Astrocyte of the cerebellum (primary cell): Measurements from ENCODE around the gene TEDC2.

ENCODE experiments used
- DNase-seq: peaks from one replicate; pipeline ENCODE4 v3.0.0-alpha.2; 2011; ENCODE audit warnings: low read depth
- H3K4me3 ChIP-seq: 2 replicates; pipeline ENCODE4 v1.5.1; 2011; ENCODE audit warnings: mild to moderate bottlenecking, low read depth, low read length, moderate library complexity
- CTCF ChIP-seq: IDR thresholded peaks from 2 replicates; pipeline ENCODE4 v1.5.1; 2012; ENCODE audit warnings: low read length, low read depth, moderate library complexity, mild to moderate bottlenecking; ENCODE audit errors: missing control alignments
- in situ Hi-C: cut with HindIII; loops from 2 replicates; pipeline ENCODE4 v1.10.0; 2017; ENCODE audit warnings: low sequenced_read_pairs

Gene TEDC2

DNA sequence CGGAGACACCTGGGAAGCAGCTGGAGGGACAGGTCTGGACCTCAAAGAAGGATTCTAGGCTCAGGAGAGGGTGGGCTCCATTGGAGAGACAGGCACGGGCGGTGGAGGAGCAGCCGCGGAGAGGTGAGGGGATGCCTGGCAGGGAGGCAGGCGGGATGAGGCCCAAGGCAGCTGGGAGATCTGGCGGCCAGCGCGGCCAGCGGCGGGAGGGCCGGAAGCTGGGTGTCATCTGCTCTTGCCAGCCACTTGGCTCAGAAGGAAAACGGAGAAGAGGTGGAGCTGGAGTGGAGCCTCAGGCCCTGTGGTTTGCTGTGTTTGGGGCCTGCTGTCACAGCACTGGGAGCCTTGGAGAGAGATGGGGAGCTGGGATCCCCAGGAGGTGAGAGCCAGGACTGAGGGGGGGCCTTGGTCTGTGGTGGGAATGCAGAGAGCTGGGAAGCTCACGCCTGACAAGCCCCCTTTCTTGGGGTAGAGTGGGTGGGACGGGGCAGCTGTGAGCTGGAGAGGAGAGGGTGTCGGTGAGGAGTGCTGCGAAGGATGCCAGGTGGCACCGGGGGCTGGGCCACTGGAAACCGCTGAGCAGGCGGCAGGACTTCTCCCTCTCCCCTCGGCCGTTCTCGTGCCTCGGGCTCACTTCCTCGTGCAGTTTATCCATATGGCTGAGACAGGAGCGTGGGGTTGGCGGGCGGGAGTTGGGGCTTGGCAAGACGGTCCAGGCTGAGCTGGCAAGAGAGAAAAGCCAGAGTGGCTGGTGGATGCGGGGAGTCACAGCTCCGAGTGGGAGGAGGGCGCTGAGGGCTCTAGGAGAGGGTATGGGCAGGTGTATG lies 23.0 kb downstream of the TEDC2 start:
- no peak for TF ChIP-seq CTCF
- in situ Hi-C loops, result no loop called here
- H3K4me3 ChIP-seq, result no peak overlapping the region
- DNase-seq, result no peak

DNA sequence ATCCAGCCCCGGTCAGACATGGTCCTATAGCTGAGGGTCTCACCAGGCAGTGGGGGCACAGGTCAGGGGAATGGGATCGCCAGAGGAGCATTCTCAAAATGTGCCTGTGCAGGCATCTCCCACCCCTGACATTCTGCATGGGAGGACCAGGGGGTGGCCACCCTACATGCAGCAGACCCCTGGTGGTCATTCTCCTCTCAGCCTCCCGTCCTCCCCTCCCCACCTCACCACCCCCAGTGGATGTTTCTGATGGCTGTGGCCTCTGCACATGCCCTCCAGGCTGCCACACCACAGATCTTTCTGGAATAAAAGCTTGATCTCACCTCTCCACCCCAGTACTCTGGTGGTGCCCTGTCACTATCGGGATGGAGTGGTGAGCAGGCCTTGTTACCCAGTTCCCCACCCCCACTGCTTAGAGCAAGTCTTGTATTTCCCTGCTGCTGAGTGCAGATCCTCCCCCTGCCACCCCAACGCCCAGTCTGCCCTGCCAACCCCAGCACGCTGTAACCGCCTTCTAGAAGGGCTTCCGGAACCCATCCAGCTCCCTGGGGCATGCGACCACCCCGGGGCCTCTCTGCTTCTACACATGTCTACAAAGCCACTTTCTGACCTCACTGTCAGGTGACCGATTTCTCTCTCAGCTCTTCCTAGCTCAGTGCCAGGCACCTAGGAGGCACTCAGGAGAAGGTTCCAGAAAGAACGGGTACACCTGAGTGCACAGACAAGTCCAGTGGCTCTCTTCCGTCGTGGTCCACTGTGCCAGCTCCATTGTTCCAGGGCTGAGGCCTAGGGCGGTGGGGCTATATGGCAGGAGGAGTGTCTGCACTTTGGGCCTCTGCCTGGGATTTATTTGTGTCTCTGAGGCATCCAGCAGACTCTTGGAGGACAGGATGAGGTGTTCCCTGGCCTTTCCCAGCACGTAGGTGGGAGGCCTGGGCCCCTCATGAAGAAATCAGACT lies 24.3 kb downstream of the TEDC2 start:
- no peak for TF ChIP-seq CTCF
- in situ Hi-C loops, result no loop called here
- no peak for DNase-seq
- no peak overlapping the region for H3K4me3 ChIP-seq

- in situ Hi-C loops, result no loop called here
- H3K4me3 ChIP-seq, result no peak overlapping the region
- no peak for TF ChIP-seq CTCF
- no peak for DNase-seq
Measured at GRCh38 chr16:2484898-2485508, 25.1 kb downstream of the TEDC2 start.

DNA sequence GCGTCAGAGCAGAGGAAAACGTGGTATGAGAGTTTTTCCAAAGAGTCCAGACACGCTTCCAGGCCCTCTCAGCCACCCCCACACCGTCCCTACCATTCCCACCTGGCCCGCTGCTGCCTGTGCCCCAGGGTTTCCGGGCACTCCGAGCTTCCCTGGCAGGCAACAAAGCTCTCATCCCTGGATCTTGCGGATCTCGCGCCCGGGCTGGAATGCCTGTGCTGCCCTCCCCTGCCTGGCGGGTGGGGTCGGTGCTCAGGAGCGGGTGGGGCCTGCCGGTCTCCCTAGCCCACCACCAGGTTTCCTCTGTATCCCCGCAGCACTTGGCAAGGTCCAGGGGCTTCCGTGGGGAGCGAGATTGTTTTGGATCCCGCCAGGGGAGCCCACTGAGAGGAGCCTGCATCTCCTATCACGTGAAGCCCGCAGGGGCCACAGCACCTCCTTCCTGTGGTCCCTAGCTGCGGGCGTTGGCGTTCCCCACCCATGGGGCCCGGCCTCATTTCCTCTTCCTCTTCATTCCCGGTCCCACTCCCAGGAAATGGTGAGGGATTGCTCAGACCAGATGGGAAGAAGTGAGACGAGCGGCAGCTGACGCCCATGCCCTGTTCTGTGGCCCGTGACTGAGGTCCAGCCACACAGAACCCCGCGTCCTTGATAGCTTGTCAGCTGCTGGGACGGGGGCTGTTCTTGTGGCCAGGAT lies 26.1 kb downstream of the TEDC2 start:
- H3K4me3 ChIP-seq, result no peak overlapping the region
- DNase-seq, result no peak
- in situ Hi-C loops, result no loop called here
- no peak for TF ChIP-seq CTCF

DNA sequence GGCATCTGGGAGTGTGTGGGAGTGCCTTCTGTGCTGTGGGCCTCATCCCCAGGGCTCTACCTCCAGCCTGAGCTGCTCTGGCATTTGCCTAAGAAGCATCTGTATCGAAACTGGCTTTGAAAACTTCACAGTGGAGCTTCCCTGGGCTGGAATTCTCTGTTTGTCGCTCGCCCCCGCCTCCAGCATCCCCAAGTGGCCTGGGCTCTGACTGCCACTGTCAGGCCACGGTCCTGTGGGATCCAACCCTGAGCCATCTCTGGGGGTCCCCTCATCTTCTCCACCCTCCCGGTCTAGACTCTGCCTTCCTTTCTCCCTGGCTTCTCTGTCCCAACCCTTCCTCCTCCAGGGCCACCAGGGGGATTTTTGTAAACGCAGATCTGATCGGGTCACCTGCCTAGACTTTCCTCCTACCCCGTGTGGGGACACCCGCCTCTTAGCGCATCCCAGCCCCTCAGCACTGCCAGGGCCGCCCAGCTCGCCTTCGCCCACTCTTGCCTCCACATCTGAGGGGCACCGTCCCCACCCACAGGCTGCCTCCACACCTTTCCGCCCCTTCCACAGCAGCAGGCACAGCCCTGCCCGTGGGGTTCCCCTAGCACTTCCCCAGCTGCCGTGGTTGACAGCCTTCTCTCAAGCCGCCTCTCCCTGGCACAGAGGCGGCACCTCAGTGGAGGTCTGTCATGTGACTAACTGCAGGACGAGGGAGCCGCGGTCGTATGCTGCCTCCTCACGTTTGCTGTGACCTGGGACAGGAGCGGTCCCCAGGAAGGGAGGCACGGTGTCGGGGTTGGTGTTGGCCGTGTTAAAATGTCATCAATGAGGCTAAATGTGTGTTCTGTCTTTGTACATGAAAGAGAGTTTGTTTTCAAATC lies 27.0 kb downstream of the TEDC2 start:
- DNase-seq, result no peak
- H3K4me3 ChIP-seq, result no peak overlapping the region
- no peak for TF ChIP-seq CTCF
- in situ Hi-C loops, result no loop called here
